Measurements from ENCODE around the gene EPS8.

EPS8 gene

DNA sequence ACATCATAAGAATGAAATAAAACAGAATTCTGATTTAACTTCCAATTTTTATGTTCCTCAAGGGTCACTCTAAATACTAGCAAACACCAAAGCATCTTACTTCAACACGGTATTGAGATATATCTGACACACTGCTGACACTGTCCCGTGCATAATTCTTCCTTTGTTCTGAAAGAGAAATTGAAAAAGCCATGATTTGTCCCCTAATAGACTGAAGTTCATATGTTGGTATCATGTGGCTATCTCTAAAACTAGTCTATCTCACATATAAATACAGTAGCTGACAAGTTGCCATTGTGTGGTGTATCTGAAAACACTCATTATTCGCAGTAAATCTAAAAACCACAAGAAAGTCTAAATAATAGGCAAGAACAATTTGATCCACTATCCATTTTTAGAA lies 118.4 kb downstream of the EPS8 start:
- Mint-ChIP-seq H3K27me3 (ENCODE audit: low read depth) (peaks cover 5% of the 10 kb centered on the region), H3K27ac (no peak overlapping the region), H3K36me3 (ENCODE audit: low read depth) (no peaks in the 10 kb centered on the region), H3K4me1 (ENCODE audit: low read depth) (no peaks in the 10 kb centered on the region), H3K4me3 (no peak overlapping the region), H3K9me3 (no peaks in the 10 kb centered on the region)
- no peak for DNase-seq (ENCODE audit: low spot score)

DNA sequence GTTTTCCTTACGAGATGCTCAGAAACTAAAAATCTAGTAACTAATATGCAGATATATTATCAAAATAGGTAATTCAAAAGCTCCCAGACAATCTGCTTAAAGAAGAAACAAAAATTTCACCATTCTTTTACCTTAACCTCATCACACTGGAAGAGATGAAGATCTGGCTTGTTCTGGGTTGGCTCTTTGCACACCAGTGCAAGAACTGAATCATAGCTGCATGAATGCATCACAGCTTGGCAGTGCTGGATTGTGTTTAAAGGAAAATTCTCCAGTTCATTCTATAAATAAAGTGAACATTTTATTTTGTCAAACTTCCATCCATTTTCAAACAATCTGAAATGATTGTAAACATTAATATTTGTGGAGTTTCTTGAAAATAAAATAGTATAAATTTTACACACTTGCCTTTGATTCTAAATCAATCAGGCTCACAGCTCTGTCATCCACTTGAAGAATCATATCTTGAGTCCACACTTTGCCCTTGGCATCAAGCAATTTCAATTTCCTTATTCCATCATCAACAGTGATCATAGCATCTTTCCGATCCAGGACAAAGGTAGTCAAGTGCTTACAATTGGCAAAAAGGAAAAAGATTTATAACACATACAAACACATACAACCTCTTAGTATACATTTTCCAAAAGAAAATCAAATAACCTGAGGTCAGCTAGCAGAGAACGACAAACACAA lies 119.8 kb downstream of the EPS8 start:
- no peaks in the 10 kb centered on the region for H3K36me3 Mint-ChIP-seq (ENCODE audit: low read depth)
- H3K27ac Mint-ChIP-seq = no peak overlapping the region
- no peak for DNase-seq (ENCODE audit: low spot score)
- H3K4me3 Mint-ChIP-seq = no peak overlapping the region
- no peaks in the 10 kb centered on the region for H3K9me3 Mint-ChIP-seq
- peaks cover 5% of the 10 kb centered on the region for H3K27me3 Mint-ChIP-seq (ENCODE audit: low read depth)
- H3K4me1 Mint-ChIP-seq (ENCODE audit: low read depth) = no peaks in the 10 kb centered on the region

DNA sequence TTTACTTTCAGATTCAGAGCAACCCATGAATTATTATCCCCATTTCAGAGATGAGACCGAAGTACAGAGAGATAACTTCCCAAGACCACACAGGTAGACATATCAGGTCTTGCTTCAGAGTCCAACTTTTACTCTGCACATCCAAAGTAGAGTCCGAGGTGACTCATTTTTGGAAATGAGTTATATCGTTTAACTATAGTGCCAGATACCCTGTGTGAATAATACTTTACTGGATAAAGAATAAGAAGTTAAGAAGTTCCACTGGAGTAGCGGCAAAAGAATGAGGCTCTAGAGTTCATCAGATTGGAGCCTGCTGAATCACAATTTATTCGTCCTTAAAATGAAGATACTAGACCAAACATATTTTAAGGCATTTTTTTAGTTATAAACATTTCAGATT lies 124.7 kb downstream of the EPS8 start:
- Mint-ChIP-seq H3K4me1 (ENCODE audit: low read depth) (no peaks in the 10 kb centered on the region), H3K27me3 (ENCODE audit: low read depth) (no peaks in the 10 kb centered on the region), H3K27ac (no peak overlapping the region), H3K36me3 (ENCODE audit: low read depth) (no peaks in the 10 kb centered on the region), H3K9me3 (no peaks in the 10 kb centered on the region), H3K4me3 (no peak overlapping the region)
- no peak for DNase-seq (ENCODE audit: low spot score)

DNA sequence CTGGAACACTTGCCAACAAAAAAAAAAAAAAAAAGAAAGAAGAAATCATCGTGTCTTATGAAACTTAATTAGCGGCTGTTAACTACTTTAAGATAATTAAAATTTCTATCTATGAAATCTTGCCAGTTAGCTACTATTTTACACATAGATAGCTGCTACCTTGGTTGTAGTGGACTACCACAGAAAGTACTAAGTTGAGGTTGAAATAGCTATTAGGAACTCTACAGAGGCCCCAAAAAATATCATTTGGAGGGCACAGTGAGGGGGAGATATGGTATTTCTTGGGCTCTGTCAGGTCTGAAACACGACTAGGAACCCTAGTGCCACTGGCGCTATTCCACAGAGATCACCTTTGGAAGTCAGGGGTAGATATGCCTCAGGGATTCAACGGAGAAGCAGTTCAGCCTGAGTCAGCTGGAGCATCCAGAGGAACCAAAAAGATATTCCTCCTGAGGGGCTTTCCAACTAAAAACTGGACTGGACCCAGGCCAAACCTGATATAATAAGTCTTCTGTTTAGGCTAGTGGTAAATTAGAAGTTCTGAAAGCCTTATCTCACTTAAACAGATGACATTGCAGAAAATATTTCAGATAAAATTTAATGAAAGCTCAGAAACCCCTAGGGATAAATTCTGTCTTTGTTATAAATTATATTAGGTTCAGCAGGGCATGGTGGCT lies 126.1 kb downstream of the EPS8 start:
- Mint-ChIP-seq H3K27ac (no peak overlapping the region), H3K36me3 (ENCODE audit: low read depth) (no peaks in the 10 kb centered on the region), H3K9me3 (no peaks in the 10 kb centered on the region), H3K4me3 (no peak overlapping the region), H3K4me1 (ENCODE audit: low read depth) (no peaks in the 10 kb centered on the region), H3K27me3 (ENCODE audit: low read depth) (no peaks in the 10 kb centered on the region)
- DNase-seq (ENCODE audit: low spot score) = no peak

DNA sequence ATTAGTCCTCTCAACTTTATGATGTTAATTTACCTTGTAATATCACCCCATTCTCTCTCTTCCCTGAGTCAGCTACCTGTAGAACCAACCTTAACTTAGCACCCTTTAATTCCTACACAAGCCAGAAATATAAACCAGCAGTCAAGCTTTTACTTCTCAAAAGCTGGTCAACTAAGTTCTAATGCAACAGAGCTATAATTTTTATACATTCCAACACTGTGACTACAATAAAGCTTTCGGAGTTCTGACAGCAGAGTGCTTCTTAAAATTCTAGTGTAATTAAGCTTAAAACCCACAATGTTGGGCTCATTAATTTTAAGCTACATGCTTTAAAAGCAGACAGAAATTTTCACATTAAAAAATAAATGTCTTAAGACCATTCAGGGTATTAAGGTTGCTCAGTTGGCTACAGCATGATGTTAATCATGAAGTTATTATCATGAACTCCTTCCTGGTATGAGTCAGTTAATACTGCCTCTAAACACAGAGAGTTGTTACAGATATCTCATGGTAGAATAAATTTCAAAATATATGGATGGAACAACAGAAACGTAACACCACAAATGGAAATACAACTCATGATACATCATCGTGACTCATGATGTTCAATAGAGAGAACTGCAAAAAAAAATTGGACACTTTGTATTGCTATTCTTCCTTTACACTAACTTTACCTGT lies 126.7 kb downstream of the EPS8 start:
- no peak for DNase-seq (ENCODE audit: low spot score)
- Mint-ChIP-seq H3K36me3 (ENCODE audit: low read depth) (no peaks in the 10 kb centered on the region), H3K27me3 (ENCODE audit: low read depth) (no peaks in the 10 kb centered on the region), H3K4me1 (ENCODE audit: low read depth) (no peaks in the 10 kb centered on the region), H3K27ac (no peak overlapping the region), H3K4me3 (no peak overlapping the region), H3K9me3 (no peaks in the 10 kb centered on the region)

DNA sequence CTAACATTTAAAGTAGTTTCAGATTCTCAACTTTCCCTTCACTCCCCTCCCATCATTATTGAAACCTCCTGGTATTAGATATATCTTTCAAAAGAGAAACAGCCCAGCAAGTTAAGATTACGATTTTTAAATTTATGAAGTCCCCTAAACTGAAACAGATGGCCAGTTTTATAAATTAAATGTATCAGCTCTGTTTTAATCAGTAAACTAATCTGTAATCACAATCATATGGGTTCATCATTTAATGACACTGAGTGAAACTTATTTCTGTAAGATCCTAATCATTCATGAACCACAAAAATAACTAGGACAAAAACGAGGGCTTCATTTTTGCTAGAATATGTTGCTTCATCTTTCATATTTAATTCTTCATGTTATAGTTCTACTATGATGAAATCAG lies 137.8 kb downstream of the EPS8 start:
- H3K27me3 Mint-ChIP-seq (ENCODE audit: low read depth) = no peaks in the 10 kb centered on the region
- H3K27ac Mint-ChIP-seq = no peak overlapping the region
- H3K4me3 Mint-ChIP-seq = no peak overlapping the region
- no peaks in the 10 kb centered on the region for H3K4me1 Mint-ChIP-seq (ENCODE audit: low read depth)
- no peaks in the 10 kb centered on the region for H3K9me3 Mint-ChIP-seq
- DNase-seq (ENCODE audit: low spot score) = no peak
- H3K36me3 Mint-ChIP-seq (ENCODE audit: low read depth) = no peaks in the 10 kb centered on the region

DNA sequence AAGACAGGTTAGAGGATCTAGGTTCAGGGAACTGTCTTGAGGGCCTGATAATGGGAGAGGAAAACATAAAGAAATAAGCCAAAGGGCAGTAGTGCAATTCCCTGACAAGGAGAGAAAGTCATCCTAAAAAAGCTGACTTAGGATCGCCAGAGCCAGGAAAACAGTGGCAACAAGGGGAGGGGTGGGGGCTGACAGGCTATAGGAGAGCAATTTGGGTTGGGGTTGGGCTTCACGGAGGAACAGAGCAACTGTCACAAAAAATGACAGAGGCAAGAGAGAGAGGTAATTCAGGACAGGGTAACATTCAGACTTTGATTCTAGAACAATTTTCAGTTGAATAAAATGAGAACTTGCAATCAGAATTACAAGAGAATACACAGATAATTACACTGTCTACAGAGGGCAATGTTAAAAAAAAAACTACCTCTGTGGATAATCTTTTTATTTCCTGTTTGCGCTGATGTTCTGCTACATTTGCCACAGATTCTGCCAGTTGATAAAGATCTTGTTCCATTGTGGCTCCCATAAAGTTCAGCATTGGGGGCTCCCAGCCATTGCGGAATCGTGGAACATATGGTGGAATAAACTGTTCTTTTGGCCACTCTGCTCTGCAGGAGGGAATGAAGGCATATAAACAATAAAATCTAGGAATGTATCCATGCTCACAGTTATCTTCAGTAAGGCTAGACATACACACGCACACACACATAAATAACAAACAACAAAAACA lies 138.6 kb downstream of the EPS8 start:
- H3K36me3 Mint-ChIP-seq (ENCODE audit: low read depth) = no peaks in the 10 kb centered on the region
- H3K4me1 Mint-ChIP-seq (ENCODE audit: low read depth) = no peaks in the 10 kb centered on the region
- no peak for DNase-seq (ENCODE audit: low spot score)
- H3K9me3 Mint-ChIP-seq = no peaks in the 10 kb centered on the region
- no peak overlapping the region for H3K4me3 Mint-ChIP-seq
- no peaks in the 10 kb centered on the region for H3K27me3 Mint-ChIP-seq (ENCODE audit: low read depth)
- H3K27ac Mint-ChIP-seq = no peak overlapping the region

DNA sequence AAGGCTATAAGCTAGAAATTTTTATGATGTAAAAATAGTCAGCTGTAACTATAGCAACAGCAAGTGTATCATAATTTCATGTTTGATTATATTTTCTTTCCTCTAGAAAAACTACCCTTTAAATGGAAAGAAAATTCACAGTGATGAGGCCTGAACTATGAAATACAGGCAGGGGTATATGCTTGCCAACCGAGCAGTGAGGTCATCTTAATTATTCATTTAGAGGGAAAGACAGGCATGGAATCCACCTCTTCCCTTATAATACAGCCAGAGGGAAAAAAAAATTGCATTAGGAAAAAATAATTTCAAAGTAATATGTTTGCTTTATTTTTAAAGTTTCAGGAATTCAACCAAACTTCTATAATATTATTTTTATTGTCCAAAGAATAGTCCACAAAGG lies 139.8 kb downstream of the EPS8 start:
- Mint-ChIP-seq H3K9me3 (no peaks in the 10 kb centered on the region), H3K27ac (no peak overlapping the region), H3K4me3 (no peak overlapping the region), H3K36me3 (ENCODE audit: low read depth) (no peaks in the 10 kb centered on the region), H3K27me3 (ENCODE audit: low read depth) (no peaks in the 10 kb centered on the region), H3K4me1 (ENCODE audit: low read depth) (no peaks in the 10 kb centered on the region)
- DNase-seq (ENCODE audit: low spot score) = no peak

DNA sequence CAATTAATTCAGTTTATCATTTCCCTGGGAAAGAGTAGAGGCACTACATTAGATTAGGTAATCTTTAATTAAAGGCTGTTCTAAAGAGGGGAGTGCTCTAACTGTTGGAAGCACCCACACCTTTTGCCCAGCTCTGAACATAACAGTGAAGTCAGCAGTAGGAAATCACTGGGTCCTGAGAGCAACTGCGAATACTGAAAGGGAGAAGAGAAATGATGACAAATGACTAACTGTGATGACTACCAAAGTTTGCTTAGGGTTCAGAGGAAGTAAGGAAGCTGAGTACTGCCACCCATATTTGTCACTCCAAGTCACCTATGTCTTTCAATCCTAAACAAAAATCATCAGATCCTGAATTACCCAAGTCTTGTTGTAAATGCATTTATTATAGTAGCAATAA lies 140.6 kb downstream of the EPS8 start:
- Mint-ChIP-seq H3K27ac (no peak overlapping the region), H3K4me3 (no peak overlapping the region), H3K4me1 (ENCODE audit: low read depth) (no peaks in the 10 kb centered on the region), H3K27me3 (ENCODE audit: low read depth) (no peaks in the 10 kb centered on the region), H3K36me3 (ENCODE audit: low read depth) (no peaks in the 10 kb centered on the region), H3K9me3 (no peaks in the 10 kb centered on the region)
- no peak for DNase-seq (ENCODE audit: low spot score)

DNA sequence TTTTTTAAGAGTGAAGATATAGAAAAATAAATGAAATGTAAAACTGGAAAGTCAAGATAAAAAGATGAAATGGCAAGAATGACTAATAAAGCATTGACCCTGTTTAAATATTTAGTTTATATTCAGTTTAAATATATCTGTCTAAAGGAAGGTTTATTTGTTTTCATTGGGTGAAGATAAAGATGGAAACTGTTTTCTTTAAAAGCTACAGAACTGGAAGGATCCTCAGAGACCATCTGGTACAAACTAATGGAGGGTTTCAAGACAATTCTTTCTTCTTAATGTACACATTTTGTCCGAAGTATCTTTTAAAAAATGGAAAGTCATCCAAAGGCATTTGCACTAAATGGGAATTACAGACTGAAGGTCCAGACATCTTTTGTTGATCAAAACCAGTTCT lies 142.6 kb downstream of the EPS8 start:
- Mint-ChIP-seq H3K9me3 (no peaks in the 10 kb centered on the region), H3K27me3 (ENCODE audit: low read depth) (no peaks in the 10 kb centered on the region), H3K4me3 (no peak overlapping the region), H3K36me3 (ENCODE audit: low read depth) (no peaks in the 10 kb centered on the region), H3K4me1 (ENCODE audit: low read depth) (no peaks in the 10 kb centered on the region), H3K27ac (no peak overlapping the region)
- no peak for DNase-seq (ENCODE audit: low spot score)

DNA sequence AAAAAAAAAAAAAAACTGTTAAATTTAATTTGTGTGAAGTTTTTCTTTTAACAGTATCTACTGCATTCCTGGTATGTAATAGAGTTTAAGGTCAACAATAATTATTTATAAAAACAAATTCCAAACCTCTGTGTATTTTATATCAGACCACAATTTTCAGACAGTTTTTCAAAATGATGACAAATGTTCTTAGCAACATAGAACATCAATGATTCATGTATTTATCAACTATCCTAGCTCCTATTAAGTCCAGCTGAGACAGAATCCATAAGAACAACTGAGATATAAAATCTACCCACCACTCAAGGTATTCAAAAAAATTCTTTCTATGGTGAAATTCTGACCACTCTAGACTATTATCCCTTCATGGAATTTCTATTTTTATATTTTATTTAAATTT lies 144.5 kb downstream of the EPS8 start:
- DNase-seq (ENCODE audit: low spot score) = no peak
- no peaks in the 10 kb centered on the region for H3K27me3 Mint-ChIP-seq (ENCODE audit: low read depth)
- H3K4me3 Mint-ChIP-seq = no peak overlapping the region
- no peaks in the 10 kb centered on the region for H3K4me1 Mint-ChIP-seq (ENCODE audit: low read depth)
- no peak overlapping the region for H3K27ac Mint-ChIP-seq
- no peaks in the 10 kb centered on the region for H3K36me3 Mint-ChIP-seq (ENCODE audit: low read depth)
- H3K9me3 Mint-ChIP-seq = no peaks in the 10 kb centered on the region

DNA sequence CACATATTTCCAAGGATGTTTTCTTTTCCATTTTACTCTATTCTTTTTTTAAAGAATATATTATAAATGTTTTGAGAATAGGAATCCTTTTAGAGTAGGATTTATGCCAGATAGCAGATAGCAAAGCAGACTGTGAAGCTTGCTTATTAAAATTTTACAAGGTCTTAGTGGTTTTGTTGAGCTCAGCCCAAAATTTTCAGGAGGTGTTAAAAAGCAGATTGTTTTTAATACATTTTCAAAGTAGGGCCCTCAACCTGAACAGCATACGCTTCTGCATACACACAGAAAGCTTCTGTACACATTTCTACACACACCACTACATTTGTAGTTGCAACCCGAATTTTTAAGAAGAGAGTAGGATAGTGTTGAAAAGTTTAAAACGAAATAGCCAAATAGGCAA lies 151.0 kb downstream of the EPS8 start:
- no peaks in the 10 kb centered on the region for H3K4me1 Mint-ChIP-seq (ENCODE audit: low read depth)
- H3K27me3 Mint-ChIP-seq (ENCODE audit: low read depth) = peaks cover 3% of the 10 kb centered on the region
- H3K4me3 Mint-ChIP-seq = no peak overlapping the region
- no peak overlapping the region for H3K27ac Mint-ChIP-seq
- DNase-seq (ENCODE audit: low spot score) = no peak
- no peaks in the 10 kb centered on the region for H3K9me3 Mint-ChIP-seq
- H3K36me3 Mint-ChIP-seq (ENCODE audit: low read depth) = no peaks in the 10 kb centered on the region

DNA sequence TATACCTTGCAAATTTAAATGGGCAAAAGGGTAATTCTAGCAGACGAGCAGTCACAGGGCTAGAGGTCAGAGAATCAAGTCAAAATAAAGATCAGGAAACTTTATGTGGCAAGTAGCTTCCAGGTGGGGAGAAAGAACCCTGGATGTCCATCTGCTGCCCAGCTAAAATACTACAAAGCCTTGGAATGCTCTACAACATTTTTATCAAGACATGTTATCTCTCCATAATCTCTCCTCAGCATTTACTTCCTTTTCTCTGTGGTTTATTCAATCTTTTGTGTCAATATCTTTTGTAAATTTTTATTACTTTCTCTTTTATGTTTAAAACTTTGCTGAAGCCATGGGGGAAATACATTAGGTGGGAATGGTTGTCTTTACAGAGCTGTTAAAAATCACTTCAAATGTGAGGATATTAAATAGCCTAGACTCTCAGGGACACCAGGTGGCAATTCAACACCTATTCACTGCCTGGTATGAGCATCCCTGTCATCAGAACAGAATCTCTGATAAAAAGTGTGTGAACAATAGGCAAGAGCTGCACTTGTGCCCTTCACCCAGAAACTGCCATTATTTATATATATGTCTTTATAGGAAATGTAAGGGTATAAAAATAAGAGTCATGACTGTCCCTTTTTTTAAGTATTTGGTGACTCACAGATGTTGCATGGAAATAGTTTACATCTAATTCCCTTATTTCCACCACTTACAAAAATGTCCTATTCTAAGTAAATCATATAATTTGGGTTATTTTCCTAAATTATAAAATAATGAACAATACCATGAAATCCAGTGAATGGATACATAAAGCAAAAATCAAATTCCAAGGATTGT lies 152.9 kb downstream of the EPS8 start:
- H3K4me3 Mint-ChIP-seq = no peak overlapping the region
- no peaks in the 10 kb centered on the region for H3K9me3 Mint-ChIP-seq
- H3K27me3 Mint-ChIP-seq (ENCODE audit: low read depth) = peaks cover 5% of the 10 kb centered on the region
- DNase-seq (ENCODE audit: low spot score) = no peak
- no peak overlapping the region for H3K27ac Mint-ChIP-seq
- no peaks in the 10 kb centered on the region for H3K36me3 Mint-ChIP-seq (ENCODE audit: low read depth)
- H3K4me1 Mint-ChIP-seq (ENCODE audit: low read depth) = no peaks in the 10 kb centered on the region

Measured in T-helper 2 cell treated with Interferon-gamma antibody and Interleukin-4, amounts not matched to agents 5 μg/mL and 100 μg/mL, for 36 hours (primary cell).